ENCODE data around the gene FUS. TPM values are rescaled to one million over a fixed set of nuclear protein-coding genes. Genes with fewer than 3 reads are reported as not detected.
"Not testable (repeated sequence)": the region's sequence is repeated elsewhere in the genome, so short reads cannot be mapped to it uniquely, and the experiment has no call there.

Gene FUS
- total and polyA plus RNA-seq, 8 donors = 180 to 829 (median 779) TPM

GRCh38 chr16:31196324-31197088, 16.6 kb downstream of the FUS start:
- Histone ChIP-seq H3K4me3 (no peak overlapping the region), H3K36me3 (peaks cover 0 to 75% of the 10 kb centered on the region in 2 donors), H3K27me3 (no peaks in the 10 kb centered on the region), H3K4me1 (peaks cover 7 to 35% of the 10 kb centered on the region in 2 donors), H3K9me3 (no peaks in the 10 kb centered on the region), H3K27ac (peak overlapping the region in 1 of 2 donors; percentile 45)
- DNase-seq (peak in 1 of 4 donors; percentile 43), ATAC-seq (no peak)
- no peak for TF ChIP-seq CTCF (IDR thresholded peaks at IDR 0.05)
- intact Hi-C loops (cut with DNase I) = no loop called here

- H3K36me3 ChIP-seq = peaks cover 0 to 56% of the 10 kb centered on the region in 2 donors
- ATAC-seq (no peak), DNase-seq (no peak)
- intact Hi-C loops (cut with DNase I) = no loop called here
- no peak for TF ChIP-seq CTCF (IDR thresholded peaks at IDR 0.05)
- peaks cover 7 to 45% of the 10 kb centered on the region in 2 donors for H3K4me1 ChIP-seq
- H3K27ac ChIP-seq = no peak overlapping the region
- H3K4me3 ChIP-seq = no peak overlapping the region
- H3K9me3 ChIP-seq = no peaks in the 10 kb centered on the region
- H3K27me3 ChIP-seq = no peaks in the 10 kb centered on the region
These were observed 18.4 kb downstream of the FUS start for GRCh38 chr16:31198207-31198882.

DNA sequence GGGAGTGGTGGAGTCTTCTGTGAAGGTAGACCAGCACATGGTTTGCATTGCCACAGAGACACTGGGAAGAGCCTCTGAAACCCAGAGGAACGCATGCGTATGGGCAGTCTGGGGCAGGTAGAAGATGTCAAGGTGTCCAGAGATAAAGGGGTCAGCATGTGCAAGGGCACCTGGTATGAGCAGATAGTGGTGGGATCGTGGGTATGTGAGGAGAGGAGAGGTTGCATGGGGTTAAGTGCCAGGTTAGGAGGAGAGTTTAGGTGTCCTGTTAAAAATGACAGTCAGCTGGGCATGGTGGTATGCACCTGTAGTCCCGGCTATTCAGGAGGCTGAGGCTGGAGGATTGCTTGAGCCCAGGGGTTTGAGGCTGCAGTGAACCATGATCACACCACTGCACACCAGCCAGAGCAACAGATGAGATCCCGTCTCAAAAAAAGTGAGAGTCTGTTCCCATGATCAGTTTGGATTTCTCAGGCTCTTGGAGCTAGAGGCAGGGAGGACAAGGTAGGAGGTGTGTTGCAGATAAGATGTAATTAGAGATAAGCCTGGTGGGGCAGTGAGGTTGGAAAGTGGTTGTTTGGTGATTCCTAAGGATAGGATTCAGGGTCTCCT, 19.6 kb downstream of the FUS start:
- intact Hi-C loops (cut with DNase I) = no loop called here

DNA sequence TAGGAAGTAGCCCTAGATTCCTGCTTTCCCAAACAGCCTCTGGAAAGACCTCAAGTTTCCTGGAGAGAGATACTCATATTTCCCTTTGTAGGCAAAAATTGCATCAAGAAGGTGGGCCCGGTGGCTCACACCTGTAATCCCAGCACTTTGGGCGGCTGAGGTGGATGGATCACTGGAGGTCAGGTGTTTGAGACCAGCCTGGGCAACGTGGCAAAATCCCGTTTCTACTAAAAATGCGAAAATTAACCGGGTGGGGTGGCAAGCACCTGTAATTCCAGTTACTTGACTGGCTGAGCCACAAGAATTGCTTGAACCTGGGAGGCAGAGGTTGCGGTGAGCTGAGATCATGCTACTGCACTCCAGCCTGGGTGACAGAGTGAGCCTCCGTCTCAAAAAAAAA, 20.2 kb downstream of the FUS start:
- Histone ChIP-seq H3K36me3 (peaks cover 0 to 38% of the 10 kb centered on the region in 2 donors), H3K4me1 (peaks cover 7 to 55% of the 10 kb centered on the region in 2 donors), H3K27ac (peak overlapping the region in 1 of 2 donors; percentile 92)
- intact Hi-C loops (cut with DNase I); H3K4me3 ChIP-seq; ATAC-seq; H3K27me3 ChIP-seq; H3K9me3 ChIP-seq; DNase-seq: not testable (repeated sequence)

More for the DNA sequence above, 19.6 kb downstream of the FUS start:
- Histone ChIP-seq H3K4me3 (no peak overlapping the region), H3K27ac (no peak overlapping the region), H3K36me3 (peaks cover 0 to 44% of the 10 kb centered on the region in 2 donors), H3K9me3 (no peaks in the 10 kb centered on the region), H3K4me1 (peaks cover 7 to 55% of the 10 kb centered on the region in 2 donors), H3K27me3 (no peaks in the 10 kb centered on the region)
- no peak for ATAC-seq
- DNase-seq = no peak
- TF ChIP-seq CTCF (IDR thresholded peaks at IDR 0.05) = no peak

DNA sequence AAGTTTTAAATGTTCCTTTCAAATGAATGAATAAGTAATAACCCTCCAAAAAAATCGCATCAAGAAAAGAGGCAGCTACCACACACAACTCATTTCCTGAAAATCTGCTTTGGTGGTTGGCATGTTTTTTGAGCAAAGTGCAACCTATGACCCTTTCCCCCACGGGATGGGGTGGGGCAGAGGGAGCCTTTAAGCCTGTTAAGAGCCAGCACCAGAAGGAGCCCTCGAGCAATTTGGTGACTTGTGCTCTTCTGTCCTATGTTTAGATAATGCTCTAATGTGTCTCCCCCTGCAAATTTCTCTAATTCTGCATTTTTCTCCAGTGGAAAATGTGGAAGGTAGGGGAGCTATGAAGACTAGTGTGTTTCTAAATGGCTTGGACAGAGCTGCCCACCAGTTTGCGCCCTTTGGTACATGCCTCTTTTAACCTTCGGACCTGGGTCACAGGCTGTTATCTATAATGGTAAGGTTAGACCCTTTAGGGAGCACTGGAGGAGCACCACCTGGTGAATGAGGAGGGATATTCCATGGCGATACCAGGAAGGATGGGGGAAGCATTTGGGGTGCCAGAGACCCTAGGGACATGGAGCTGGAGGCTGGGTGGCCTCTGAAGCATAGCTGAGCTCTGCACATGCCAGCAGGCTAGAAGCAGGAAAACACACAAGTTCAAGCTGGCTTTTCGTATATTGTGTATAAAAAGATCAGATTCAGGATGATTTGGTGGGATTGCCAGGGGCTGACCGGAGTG, 21.1 kb downstream of the FUS start:
- H3K4me1 ChIP-seq = peaks cover 7 to 51% of the 10 kb centered on the region in 2 donors
- H3K4me3 ChIP-seq = peak overlapping the region; percentile 74 to 95
- peak overlapping the region in 1 of 2 donors; percentile 92 for H3K27ac ChIP-seq
- H3K27me3 ChIP-seq = no peaks in the 10 kb centered on the region
- DNase-seq (no peak), ATAC-seq (no peak)
- TF ChIP-seq CTCF (IDR thresholded peaks at IDR 0.05) = no peak
- intact Hi-C loops (cut with DNase I) = no loop called here
- no peaks in the 10 kb centered on the region for H3K9me3 ChIP-seq
- H3K36me3 ChIP-seq = peaks cover 0 to 30% of the 10 kb centered on the region in 2 donors

Measured in left lung (tissue), 10 donors.